ENCODE data around the gene DMBT1.

DNA sequence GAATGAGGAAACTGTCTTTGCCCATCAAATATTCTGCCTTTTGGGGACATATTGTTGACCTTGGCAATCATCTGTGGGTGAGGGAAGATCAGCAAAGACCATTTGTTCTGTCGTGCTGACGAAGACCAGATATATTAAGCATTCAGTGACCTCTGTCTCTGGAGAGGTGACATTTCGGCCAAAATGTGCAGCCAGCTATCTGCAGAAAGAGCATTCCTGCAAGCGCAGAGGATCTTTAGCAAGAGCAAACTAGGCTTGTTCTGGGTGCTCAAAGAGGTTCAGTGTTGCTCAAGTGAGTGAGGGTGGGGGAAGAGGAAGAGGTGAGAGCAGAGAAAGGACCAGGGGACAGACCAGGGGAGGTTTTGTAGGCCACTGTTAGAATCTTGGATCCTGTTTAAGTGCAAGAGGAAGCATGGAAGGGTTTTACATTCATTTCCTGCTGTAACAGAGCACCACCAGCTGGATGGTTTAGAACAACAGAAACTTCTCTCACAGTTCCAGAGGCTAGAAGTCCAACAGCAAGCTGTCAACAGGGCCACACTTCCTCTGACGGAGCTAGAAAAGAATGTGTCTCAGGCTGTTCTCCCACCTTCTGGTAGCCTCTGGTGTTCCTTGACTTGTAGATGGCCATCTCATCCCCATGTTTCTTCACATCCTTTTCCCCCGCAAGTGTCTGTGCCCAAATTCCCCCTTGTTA, 127.9 kb downstream of the DMBT1 start:
- TF ChIP-seq, protein P1, sequence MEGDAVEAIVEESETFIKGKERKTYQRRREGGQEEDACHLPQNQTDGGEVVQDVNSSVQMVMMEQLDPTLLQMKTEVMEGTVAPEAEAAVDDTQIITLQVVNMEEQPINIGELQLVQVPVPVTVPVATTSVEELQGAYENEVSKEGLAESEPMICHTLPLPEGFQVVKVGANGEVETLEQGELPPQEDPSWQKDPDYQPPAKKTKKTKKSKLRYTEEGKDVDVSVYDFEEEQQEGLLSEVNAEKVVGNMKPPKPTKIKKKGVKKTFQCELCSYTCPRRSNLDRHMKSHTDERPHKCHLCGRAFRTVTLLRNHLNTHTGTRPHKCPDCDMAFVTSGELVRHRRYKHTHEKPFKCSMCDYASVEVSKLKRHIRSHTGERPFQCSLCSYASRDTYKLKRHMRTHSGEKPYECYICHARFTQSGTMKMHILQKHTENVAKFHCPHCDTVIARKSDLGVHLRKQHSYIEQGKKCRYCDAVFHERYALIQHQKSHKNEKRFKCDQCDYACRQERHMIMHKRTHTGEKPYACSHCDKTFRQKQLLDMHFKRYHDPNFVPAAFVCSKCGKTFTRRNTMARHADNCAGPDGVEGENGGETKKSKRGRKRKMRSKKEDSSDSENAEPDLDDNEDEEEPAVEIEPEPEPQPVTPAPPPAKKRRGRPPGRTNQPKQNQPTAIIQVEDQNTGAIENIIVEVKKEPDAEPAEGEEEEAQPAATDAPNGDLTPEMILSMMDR (IDR thresholded peaks at IDR 0.05; ENCODE audit: borderline replicate concordance, extremely low read depth, low read length, poor library complexity, severe bottlenecking), result no peak
- no peak for TF ChIP-seq EZH2 (IDR thresholded peaks at IDR 0.05; ENCODE audit: borderline replicate concordance, low read depth, low read length, severe bottlenecking)

All from DND-41 (cell line).